Stimulated activated CD8-positive, alpha-beta memory T cell treated with anti-CD3 and anti-CD28 coated beads, Interleukin-2, amount 100 ng/mL, for 1 hour (primary cell): ENCODE measurements around the gene NDUFV1.
"Not testable (repeated sequence)": the region's sequence is repeated elsewhere in the genome, so short reads cannot be mapped to it uniquely, and the experiment has no call there.

Experiments
- DNase-seq, 2 donors: peaks; one replicate each; pipeline ENCODE4 v3.0.0-alpha.2; 2020; ENCODE audit warnings: low read depth in 2 of 2

The NDUFV1 gene

DNA sequence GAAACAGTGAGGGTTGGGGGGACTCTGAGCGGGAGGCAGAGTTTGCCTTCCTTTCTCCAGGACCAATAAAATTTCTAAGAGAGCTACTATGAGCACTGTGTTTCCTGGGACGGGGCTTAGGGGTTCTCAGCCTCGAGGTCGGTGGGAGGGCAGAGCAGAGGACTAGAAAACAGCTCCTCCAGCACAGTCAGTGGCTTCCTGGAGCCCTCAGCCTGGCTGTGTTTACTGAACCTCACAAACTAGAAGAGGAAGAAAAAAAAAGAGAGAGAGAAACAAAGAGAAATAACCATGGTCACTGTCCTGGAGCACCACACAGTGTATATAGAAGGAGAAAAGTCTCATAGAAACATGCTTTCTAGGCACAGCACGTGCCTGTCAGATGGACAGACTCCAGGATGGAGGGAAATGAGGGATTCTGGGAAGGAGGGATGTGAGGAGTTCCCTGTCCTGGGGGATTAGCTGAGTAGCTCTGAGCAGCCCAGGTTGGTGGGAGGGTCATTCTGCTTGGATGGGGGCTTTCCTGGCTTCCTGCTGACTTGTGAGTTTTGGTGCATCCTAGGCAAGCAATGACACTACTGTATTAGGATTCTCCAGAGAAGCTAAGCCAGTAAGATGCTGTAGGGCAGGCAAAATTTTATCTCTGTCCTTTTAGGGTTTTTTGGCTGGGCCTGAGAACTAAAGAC lies 20.0 kb upstream of the NDUFV1 start:
- no peak for DNase-seq

DNA sequence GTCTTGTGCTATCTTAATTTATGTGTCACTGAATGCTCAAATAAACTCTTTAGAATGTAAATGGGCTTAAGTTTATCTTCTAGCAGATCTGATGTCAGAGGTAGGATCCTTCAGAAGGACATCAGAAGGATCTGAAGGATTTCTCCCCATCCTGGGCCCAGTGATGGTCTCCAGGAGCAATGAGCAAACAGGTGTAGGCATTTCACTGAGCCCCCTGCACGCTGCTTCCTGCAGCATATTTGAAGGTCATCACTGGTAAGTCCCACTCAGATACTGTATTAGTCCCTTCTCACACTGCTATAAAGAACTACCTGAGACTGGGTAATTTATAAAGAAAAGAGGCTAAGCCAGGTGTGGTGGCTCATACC lies 18.6 kb upstream of the NDUFV1 start:
- no peak for DNase-seq

DNA sequence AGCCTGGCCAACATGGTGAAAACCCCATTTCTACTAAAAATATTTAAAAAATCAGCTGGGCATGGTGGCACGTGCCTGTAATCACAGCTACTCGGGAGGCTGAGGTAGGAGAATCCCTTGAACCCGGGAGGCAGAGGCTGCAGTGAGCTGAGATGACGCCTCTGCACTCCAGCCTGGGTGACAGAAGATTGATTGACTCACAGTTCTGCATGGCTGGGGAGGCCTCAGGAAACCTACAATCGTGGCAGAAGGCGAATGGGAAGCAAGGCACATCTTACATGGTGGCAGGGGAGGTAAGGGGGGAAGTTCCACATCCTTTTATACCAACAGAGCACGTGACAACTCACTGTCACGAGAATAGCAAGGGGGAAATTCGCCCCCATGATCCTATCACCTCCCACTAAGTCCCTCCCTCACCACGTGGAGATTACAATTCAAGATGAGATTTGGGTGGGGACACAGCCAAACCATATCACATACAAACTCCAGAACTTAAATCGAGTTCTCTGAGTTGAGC lies 17.8 kb upstream of the NDUFV1 start:
- DNase-seq: not testable (repeated sequence)

DNA sequence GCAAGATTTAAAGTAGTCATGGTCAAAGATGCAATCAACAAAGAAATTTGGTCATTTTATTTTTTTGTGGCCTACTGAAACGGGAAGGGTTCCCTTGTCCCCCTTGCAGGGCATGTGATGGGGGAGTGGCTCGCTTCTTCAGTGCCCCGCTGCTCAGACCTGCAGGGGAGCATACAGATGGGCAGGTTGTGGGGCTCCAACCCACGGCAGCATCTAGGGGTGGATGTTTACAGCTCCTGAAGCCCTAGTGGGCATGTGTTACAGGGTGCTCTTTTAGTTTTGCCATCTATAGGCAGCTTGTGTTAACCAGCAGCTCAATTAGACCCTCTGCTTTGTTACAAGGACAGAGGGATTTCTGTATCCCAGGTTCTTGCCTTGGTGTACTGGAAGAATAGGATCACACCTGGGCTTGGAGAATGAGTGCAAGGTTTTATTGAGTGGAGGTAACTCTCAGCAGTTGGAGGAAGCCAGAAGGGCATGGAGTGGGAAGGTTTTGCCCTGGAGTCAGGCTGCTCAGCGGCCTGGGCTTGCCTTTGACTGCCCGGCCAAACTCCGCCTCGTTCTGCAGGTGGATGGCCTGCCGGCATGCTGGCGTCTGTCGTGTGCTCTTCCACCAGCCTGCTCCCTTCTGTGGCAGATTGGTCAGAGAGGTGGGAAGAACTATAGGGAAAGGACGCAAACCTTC lies 13.7 kb upstream of the NDUFV1 start:
- DNase-seq: no peak

DNA sequence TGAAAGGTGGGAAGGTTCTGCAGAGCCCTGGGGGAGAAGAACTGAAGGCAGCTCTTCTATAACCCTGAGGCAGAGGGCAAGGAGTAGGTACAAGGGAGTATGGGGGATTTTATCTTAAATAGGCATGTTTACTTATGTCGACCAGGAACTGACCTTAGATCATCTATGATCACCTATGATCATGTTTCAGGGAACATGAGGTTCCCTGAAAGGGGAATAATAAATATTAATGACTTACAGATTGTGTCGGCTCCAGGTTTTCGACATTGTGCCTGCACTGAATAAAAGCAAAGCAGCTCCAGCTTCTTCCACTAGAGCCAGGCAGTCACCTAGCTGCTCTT lies 13.2 kb upstream of the NDUFV1 start:
- DNase-seq: no peak

DNA sequence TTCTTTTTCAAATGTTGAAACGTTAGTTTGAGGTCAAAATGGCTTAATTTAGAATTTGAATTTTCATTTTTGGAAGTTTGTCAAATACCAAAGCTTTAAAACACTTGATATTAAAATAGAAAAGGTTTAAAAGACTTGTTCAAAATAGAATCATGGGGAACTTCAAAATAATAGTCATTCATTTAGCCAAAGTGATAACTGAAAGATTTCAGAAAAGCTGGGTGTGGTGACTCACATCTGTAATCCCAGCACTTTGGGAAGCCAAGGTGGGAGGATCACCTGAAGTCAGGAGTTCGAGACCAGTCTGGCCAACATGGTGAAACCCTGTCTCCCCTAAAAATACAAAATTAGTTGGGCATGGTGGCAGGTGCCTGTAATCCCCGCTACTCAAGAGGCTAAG lies 12.3 kb upstream of the NDUFV1 start:
- DNase-seq: no peak

DNA sequence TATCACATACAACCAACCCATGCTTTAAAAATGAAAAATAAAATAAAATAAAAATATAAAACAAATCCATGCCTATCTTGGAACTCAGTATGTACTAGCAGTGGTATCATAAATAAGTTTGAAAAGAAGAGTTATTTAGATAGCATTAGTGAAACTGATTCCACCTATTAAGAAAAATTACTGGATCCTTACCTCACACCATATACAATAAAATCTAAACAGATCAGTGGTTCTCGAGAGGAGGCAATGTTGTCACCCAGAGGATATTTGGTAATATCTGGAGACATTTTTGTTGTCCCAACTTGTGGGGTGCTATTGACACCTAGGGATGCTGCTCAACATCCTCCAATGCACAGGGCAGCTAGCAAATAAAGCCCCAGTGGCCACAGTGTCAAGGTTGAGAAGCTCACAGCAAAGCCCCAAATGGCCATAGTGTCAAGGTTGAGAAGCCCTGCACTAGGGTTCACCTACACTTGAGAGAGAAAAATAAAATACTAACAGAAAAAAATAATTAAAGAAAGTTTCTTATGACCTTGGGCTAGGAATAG lies 9.9 kb upstream of the NDUFV1 start:
- DNase-seq: no peak

DNA sequence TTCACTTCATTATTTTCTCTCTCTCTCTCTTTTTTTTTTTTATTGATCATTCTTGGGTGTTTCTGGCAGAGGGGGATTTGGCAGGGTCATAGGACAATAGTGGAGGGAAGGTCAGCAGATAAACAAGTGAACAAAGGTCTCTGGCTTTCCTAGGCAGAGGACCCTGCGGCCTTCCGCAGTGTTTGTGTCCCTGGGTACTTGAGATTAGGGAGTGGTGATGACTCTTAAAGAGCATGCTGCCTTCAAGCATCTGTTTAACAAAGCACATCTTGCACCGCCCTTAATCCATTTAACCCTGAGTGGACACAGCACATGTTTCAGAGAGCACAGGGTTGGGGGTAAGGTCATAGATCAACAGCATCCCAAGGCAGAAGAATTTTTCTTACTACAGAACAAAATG lies 9.3 kb upstream of the NDUFV1 start:
- not testable (repeated sequence) for DNase-seq

DNA sequence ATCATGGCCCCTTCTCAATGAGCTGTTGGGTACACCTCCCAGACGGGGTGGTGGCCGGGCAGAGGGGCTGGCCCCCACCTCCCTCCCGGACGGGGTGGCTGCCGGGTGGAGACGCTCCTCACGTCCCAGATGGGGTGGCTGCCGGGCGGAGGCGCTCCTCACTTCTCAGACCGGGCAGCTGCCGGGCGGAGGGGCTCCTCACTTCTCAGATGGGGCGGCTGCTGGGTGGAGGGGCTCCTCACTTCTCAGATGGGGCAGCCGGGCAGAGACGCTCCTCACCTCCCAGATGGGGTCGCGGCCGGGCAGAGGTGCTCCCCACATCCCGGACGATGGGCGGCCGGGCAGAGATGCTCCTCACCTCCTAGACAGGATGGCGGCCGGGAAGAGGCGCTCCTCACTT lies 8.8 kb upstream of the NDUFV1 start:
- not testable (repeated sequence) for DNase-seq

DNA sequence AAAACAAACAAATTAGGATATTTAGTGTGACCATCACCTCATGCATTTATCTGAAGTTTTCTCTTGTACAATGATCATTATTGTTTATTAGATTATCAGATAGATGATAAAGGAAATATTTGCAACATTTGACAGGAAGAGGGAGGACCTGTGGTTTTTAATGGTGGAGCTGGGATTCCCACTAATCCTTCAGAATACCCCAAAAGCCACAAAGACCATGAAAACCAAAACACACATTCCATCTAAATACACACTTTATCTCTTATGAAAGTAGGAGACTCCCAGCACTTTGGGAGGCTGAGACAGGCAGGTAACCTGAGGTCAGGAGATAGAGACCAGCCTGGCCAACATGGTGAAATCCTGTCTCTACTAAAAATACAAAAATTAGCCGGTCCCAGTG lies 7.6 kb upstream of the NDUFV1 start:
- no peak for DNase-seq

DNA sequence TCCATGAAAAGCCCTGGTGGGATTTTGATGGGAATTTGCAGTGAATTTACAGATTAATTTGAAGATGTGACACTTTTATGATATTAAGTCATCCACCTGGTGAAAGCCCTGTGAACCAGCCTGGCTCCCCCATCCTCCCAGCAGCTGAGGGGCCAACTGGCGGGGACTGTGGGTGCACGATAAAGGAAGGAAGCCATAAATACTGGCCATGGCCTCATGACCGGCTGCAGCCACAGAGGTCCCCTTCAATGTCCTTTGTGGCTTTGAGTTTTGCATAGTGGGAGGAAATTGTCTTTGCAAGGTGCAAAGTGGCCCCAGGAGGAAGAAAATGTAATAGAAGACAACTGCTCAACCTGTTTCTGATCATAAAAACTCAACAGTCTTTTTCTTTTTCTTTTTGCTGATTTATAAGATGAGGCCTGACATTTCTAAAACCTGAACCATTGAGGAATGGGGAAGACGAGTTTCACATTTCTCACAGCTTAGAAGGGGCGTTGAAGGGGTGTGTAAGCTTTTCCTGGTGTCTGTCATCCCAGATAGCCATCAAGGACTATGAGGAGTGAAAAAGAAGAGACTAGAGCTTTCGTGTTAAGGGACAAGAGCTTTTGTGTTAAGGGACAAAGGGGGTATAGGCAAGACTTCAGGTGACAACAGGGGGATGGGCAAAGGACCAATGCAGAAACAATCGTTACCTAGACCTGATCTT lies 6.3 kb upstream of the NDUFV1 start:
- no peak for DNase-seq

DNA sequence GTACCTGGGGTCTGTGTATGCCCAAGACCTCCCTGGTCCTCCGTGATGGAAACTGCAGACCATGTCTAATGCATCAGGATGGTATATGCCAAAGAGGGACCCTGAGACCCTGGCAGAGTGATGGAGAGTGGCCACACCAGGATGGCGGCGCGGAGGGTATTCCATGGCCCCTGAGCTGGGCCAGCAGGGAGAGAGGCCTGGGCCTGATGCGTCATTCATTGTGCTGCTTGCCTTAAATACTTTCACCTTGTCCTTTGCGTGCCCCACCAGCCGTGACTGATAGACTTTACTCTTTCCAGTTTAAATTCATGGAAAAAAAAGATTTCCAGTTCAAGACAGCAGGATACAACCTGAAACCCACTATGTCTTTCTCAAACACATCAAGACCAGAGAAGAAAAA lies 5.6 kb upstream of the NDUFV1 start:
- no peak for DNase-seq

DNA sequence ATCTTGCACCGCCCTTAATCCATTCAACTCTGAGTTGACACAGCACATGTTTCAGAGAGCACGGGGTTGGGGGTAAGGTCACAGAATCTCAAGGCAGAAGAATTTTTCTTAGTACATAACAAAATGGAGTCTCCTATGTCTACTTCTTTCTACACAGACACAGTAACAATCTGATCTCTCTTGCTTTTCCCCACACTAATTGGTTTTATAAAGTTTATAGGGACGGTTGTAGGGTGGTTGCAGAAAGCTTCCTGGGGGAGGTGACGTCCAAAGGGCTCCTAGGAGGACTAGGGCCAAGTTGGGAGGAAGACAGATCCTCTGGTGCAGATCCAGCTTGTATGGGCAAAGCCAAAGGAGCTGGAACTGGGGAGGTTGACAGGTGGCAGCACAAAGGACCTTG lies 2.6 kb upstream of the NDUFV1 start:
- not testable (repeated sequence) for DNase-seq

DNA sequence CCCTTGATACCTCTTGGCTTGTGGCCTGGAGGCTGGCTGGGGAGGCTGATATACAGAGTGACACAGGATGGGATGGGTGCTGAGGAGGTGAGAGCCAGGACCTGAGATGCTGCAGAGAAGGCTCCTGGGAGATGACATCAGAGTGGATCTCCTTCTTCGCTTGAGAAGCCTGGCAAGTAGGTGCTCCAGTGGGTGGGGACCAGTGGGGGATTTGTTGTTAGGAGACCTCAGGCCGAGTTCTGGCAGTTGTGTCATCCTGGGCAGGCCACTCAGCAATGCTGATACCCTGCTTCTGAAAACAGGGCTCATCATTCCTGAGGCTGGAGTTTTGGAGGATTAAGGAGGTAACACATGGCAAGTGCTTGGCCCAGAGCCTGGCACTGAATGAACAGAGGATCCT lies 1.9 kb upstream of the NDUFV1 start:
- DNase-seq: no peak

DNA sequence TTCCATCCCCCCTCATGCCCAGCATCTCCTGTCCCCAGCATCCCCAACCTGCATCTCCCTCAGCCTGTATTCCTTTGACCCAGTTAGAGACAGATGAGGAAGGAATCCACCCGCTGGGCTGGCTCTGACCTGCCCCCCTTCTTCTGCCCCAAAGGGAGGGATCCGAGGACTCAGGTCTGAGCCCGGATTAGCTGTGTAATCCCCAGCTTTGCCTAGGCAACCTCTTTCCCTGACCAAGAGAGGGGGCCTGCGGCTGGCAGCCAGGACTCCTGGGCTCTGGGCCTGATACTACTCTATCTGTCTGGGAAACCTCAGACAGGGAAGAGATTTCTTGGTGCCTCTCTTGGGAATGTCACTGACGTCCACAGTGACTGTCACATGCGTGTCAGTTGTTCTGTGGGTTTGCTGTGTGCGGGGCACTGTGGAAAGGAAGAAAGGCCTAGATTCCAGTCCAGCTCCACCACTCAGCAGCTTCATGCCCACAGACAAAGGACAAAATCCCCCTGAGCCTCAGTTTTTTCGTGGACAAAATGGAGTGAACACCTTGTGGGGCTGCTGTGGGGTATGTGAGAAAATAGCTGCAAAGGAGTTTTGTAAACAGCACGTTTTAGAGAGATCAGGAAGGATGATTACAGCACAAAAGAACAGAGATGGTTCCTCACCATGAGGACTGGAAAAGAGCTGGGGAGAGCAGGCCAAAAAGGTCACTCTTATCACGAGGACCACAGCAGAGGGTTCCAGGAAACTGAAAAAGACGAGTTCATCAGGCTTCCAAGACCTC lies 1.3 kb upstream of the NDUFV1 start:
- DNase-seq: no peak

DNA sequence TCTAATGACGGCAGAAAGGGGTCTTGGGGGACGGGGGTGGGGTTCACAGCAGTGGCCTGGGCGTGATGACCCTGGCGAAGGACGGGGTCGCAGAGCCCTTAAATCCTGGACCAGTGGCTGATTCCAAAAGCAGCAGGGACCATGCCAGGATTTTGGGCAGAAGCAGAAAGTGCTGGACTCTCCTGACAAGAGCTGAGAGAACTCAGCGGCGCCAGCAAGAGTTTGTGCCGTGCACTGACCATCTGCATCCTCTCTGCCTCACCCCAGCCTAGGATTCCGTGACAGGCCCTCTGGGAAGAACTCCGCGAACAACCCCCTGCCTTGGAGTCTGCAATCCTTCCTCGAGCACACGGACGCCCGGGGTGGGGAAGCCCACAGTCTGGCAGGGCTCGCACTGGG lies 644 bp upstream of the NDUFV1 start:
- DNase-seq: no peak

DNA sequence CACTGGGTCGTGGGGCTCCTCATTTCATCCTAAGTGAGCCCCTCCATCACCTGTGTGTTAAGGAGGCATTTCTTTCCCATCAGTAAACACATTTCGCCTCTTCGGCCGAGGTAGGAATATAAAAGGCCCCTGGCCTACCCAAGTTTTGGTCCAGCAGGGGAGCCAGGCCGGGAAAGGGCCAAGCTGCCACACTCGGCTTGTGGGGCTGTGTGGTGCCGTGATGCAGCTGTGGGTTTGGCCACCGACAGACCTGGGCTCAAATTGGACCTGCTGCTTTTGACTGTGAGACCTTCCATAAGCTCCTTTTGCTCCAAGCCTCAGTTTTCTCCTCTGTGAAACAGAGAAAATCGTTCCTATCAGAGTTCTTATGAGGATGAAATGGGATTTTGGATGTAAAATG lies 771 bp downstream of the NDUFV1 start:
- no peak for DNase-seq

DNA sequence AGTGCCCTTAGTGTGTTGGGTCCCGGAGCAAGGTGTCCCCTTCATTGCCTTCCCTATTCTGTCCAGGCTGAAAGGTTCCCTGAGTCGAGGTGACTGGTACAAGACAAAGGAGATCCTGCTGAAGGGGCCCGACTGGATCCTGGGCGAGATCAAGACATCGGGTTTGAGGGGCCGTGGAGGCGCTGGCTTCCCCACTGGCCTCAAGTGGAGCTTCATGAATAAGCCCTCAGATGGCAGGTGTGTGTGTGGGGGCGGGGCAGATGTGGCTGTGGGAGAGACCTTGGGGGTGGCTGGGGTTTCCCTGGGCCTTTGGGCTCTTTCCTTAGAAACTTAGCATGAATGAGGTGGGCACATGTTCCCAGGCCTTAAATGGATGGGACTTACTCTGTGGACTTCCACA lies 1.8 kb downstream of the NDUFV1 start:
- no peak for DNase-seq

DNA sequence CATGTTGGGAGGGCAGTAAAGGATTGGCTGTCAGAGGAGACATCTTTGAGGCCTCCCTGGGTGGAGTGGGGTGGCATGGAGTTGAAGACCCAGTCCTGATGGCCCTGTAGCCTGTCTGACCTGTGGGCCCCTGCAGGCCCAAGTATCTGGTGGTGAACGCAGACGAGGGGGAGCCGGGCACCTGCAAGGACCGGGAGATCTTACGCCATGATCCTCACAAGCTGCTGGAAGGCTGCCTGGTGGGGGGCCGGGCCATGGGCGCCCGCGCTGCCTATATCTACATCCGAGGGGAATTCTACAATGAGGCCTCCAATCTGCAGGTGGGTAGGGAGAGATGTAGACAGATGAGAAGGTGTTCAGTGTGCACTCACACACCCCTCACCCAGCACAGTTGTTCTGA lies 2.6 kb downstream of the NDUFV1 start:
- no peak for DNase-seq

DNA sequence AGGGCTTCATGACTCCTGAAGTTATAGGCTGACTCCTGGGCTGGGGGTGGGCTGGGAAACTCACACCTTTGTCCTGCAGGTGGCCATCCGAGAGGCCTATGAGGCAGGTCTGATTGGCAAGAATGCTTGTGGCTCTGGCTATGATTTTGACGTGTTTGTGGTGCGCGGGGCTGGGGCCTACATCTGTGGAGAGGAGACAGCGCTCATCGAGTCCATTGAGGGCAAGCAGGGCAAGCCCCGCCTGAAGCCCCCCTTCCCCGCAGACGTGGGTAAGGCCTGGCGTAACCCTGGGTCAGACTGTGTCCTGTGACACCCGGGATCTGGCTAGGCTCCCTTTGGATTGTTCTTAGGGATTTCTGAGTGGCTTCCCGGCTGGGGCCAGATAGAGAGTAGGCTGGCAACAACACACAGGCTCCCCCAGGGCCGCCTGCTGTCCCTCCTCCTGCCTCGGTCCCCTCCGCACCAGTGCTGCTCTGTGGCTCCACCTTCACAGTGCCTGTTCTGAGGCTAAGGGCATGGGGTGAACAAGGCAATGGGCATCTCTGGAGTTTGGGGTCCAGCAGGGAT lies 3.6 kb downstream of the NDUFV1 start:
- DNase-seq: no peak

DNA sequence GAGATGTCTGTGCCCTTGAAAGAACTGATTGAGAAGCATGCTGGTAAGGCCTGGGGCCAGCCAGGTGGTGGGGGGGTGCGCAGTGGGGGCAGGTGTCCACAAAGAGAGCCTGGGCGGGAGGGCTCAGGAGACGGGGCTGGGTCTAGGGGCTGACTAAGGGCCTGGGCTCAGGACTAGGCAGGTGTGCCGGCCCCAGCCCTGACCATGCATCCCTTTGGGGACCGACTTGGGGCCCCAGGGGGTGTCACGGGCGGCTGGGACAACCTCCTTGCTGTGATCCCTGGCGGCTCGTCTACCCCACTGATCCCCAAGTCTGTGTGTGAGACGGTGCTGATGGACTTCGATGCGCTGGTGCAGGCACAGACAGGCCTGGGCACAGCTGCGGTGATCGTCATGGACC lies 4.4 kb downstream of the NDUFV1 start:
- DNase-seq: no peak
